Skin of body (tissue), 2 donors: Measurements from ENCODE around the gene TES. TPM values are rescaled to one million over a fixed set of nuclear protein-coding genes. Genes with fewer than 3 reads are reported as not detected.
A peak's percentile ranks its signal among the peaks of the same experiment; 100 is the strongest.

Source experiments
- DNase-seq: peaks from one replicate; lab custom pipeline; 2025; lab: John Stamatoyannopoulos, UW
- total RNA-seq: library from RNA; depleted of rRNA; stranded (reverse); fragments of >200 nt; gene quantifications from one replicate; pipeline ENCODE4 v1.2.3, GENCODE V29; 2014

TES gene
- total RNA-seq, 1 donor from 2014 or later, result 52.0 TPM

GRCh38 chr7:116219834-116220233, 9.5 kb downstream of the TES start:
- DNase-seq, result no peak

- peak; percentile 59 for DNase-seq
Observed at GRCh38 chr7:116222501-116222900, 12.2 kb downstream of the TES start.

- no peak for DNase-seq
Observed at GRCh38 chr7:116223588-116223987, 13.2 kb downstream of the TES start.

- DNase-seq, result no peak
Observed at GRCh38 chr7:116224492-116225098, 14.3 kb downstream of the TES start.

DNA sequence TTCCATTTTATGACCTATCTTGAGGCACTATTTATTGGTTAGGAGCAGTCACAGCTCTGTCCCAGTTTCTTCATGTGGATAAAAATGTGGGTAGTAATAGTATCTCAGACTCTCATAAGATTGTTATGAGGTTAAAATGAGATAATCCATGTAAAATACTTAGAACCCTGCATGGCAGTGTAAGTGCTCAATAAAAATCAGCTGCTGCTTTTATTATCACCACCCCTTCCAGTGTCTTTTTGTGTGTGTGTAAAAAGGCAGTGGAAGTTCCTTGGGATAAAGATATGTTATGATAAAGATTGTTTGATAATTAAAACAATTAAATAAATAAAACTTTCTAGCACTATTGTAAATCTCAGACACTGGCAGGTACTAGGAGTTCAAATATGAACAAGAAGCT, 15.5 kb downstream of the TES start:
- DNase-seq, result no peak

DNA sequence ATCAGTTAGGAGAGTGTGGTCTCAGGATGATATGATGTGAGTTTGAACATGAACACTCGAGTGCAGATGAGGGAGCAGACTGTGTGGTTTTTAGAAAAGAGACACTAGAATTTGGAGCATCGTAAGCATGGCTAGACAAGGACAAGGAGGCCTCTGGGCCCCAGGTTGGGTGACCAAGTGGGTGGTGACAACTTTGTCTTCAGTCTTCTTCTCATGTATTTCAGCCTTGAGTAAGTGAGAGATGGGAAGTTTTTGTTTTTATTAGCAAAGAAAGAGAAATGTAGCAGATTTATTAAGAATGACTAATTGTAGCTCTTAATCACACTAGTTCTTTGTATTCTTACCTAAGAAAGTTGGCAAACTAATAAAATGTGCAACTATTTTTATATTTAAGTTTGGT, 16.3 kb downstream of the TES start:
- DNase-seq, result no peak

GRCh38 chr7:116227678-116228239, 17.4 kb downstream of the TES start:
- DNase-seq, result peak; percentile 95

DNA sequence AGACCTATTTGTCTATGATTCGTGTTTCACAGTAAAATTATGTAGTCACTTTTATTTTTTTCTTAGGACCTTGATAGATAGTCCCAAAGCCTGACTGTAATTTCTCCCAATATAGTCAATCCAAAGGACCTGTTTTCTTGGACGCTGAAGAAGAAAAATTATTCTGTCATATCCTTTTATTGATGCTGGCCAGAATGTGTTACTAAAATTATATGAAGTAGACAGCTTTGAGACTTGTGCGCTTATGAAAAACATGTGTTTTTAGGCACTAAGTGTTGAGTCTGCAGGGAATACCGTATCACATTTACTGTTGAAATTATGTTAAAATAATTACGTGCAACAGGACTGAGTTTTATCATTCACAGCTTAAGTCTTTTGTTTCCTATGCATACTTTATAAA, 17.9 kb downstream of the TES start:
- DNase-seq, result peak; percentile 80

- no peak for DNase-seq
Observed at GRCh38 chr7:116229366-116229765, 19.0 kb downstream of the TES start.

GRCh38 chr7:116230191-116231005, 20.1 kb downstream of the TES start:
- DNase-seq, result peak; percentile 31

DNA sequence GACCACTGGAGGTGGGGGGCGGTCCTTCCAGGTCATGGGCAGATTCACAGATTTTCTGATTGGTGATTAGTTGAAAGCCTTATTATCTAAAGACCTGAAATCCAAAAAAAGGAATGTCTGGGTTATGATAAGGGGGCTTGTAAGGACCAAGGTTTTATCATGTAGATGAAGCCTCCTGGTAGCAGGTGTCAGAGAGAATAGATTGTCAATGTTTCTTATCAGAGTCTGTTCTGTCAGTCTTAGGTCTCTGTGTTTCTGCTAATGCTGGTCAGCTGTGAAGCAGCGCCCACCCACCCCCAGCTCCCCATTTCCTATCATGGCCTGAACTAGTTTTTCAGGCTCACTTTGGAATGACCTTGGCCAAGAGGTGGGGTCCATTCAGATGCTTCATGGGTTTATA, 21.2 kb downstream of the TES start:
- DNase-seq, result no peak

GRCh38 chr7:116231949-116232348, 21.6 kb downstream of the TES start:
- peak; percentile 55 for DNase-seq

DNA sequence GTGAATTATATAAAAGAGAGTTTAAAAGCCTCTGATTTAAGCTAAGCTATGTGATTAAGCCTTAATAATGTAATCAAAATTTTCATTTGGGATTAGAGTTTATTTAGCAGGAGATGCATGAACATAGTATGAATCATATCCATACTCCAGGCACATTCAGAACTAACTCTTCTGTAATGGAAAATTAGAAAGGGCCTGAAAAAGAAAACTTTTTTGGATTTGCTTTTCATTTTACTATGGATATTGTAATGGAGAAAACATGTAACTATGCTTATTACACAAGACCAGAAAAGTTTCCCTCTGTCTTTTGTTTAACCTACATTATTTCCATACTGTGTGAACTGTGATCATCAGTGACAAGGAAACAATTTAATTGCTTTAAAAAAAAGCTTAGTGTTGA, 22.0 kb downstream of the TES start:
- DNase-seq, result peak; percentile 90

DNA sequence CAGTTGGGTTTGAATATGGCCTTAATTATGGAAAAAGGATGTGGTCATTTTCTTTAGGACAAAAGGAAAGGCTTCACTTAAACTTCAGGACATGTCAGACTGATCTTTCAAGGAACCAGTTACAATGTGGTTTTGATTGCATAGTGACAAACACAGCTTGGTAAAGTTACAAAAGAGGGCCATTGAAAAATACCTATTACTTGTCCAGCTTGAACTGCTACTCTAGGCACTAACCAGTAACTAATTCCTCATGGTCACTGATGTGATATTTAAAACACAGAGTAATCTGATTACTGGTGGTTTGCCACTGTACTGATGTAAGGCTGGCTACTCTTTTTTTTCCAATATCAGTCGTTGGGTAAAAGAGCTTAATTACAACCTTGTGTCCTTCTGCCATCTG, 22.6 kb downstream of the TES start:
- no peak for DNase-seq

- DNase-seq, result no peak
Observed at GRCh38 chr7:116234517-116235200, 24.3 kb downstream of the TES start.

GRCh38 chr7:116235380-116235779, 25.0 kb downstream of the TES start:
- no peak for DNase-seq

- DNase-seq, result peak; percentile 60
Observed at GRCh38 chr7:116236020-116236630, 25.8 kb downstream of the TES start.

DNA sequence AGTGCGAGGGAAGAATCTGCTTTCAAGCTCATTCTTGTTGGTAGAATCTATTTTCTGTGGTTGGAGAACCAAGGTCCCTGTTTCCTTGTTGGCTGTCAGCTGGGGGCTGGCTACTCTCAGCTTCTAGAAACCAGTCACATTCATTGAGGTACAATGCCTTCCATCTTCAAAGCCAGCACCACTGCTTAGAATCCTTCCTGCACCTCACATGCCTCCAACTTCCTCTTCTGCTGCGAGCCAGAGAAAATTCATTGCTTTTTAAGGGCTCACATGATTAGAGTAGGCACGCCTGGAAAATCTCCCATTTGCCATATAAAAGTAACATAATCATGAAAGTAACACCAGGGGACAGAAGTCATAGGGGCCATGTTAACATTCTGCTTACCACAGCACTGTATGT, 28.7 kb downstream of the TES start:
- DNase-seq, result no peak

- DNase-seq, result no peak
Observed at GRCh38 chr7:116239434-116239833, 29.1 kb downstream of the TES start.

DNA sequence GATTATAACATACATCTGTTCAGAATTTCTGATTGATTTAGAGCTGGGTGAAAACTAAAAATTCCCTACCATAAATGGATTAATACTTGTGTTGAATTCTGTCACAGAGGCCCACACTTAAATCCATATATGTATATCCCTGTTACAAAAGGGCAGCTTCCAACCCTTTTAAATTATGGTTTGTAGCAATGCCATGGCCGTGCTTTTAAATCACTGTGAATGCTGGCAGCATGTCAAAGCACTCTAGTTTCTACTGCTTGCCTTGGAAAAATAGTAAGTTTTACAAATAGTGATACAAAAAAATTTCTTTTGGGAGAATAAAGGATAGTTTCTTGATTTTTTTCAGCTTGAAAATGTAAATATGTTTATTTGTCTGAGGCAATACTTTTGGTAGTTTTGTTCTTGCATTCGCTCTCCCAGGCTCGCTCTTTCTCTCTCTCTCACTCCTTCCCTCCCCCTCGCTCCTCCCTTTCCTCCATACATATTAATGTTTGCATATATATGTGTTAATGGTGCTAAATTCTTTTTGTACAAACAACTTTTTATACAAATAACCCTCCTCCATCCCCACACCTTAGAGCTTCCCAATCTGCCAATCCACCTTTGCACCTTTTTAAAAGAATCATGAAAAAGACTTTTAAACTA, 29.8 kb downstream of the TES start:
- no peak for DNase-seq

DNA sequence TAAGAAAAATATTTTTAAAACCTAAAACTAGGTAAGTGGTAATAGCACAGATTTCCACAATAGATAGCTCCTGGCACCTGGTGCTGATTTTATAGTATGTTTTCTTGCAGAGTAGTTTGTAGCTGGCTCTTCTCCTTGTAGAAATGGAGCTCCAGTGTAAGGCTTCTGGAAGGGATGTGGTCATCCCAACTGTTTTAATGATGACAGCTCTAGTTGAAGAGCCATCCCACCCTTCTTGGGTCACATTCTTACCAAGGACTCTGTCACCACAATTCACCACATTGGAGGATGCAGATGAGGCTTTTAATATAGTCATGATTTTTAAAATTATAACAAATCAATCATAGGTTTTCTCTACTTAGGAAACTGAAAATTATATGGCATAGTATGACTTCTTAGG, 31.0 kb downstream of the TES start:
- DNase-seq, result no peak
